Measurements from ENCODE around the gene DCAF17. TPM values are rescaled to one million over a fixed set of nuclear protein-coding genes. Genes with fewer than 3 reads are reported as not detected.
"Not testable (repeated sequence)": the region's sequence is repeated elsewhere in the genome, so short reads cannot be mapped to it uniquely, and the experiment has no call there.

DCAF17 gene
- polyA plus RNA-seq, 3 donors = 21.7 to 31.3 (median 28.4) TPM

- no peak for DNase-seq (ENCODE audit: extremely low read depth in 1 of 11, low read depth in 9 of 11, low spot score in 4 of 11)
Measured at GRCh38 chr2:171529914-171530313, 95.9 kb downstream of the DCAF17 start.

DNA sequence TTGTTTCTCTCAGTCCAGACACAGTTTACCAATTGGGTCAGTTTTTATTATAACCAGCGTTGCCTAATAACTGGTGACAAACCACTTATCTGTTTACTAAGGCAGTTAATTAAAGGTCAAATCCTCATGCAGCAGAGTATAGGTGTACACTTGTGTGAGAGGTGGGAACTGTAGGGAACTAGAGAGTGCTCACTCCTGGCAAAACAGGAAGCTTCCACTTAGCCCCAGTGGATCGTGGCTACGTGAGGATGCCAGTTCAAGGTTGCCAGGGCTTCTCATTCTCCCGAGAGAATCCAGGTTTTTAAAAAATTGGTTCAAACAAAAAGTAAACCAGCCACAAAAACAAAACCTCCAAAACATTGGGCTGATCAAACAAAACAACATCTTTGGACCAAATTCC is 96.4 kb downstream of the DCAF17 start:
- no peak for DNase-seq (ENCODE audit: extremely low read depth in 1 of 11, low read depth in 9 of 11, low spot score in 4 of 11)

- not testable (repeated sequence) for DNase-seq (ENCODE audit: extremely low read depth in 1 of 11, low read depth in 9 of 11, low spot score in 4 of 11)
Measured at GRCh38 chr2:171530859-171531258, 96.8 kb downstream of the DCAF17 start.

GRCh38 chr2:171531291-171531690 is 97.3 kb downstream of the DCAF17 start:
- no peak for DNase-seq (ENCODE audit: extremely low read depth in 1 of 11, low read depth in 9 of 11, low spot score in 4 of 11)

- DNase-seq (ENCODE audit: extremely low read depth in 1 of 11, low read depth in 9 of 11, low spot score in 4 of 11) = no peak
Measured at GRCh38 chr2:171531836-171532450, 97.9 kb downstream of the DCAF17 start.

- DNase-seq (ENCODE audit: extremely low read depth in 1 of 11, low read depth in 9 of 11, low spot score in 4 of 11) = no peak
Measured at GRCh38 chr2:171533331-171533730, 99.3 kb downstream of the DCAF17 start.

Other genes starting within 250 kb of the DCAF17 start
- 10 to 100 TPM; 13.9 to 17.3 (median 16.8) TPM for gene METTL8, start 236 bp upstream of the DCAF17 start, polyA plus RNA-seq (ENCODE audit: insufficient read length in 3 of 3)
- 10 to 100 TPM; 37.4 to 42.4 (median 39.2) TPM for gene CYBRD1, start 88.2 kb downstream of the DCAF17 start, polyA plus RNA-seq (ENCODE audit: insufficient read length in 3 of 3)

All from renal cortex interstitium (tissue), 11 donors.